A549 treated with DMSO at 1 μM for 4 hours (cell line): ENCODE measurements around the gene SEC63. TPM values are rescaled to one million over a fixed set of nuclear protein-coding genes. Genes with fewer than 3 reads are reported as not detected.

Source experiments
- total RNA-seq: library from RNA; stranded (reverse); fragments of 200-300 nt; extraction: Qiagen RNA extraction; gene quantifications from 5 replicates; pipeline ENCODE4 v1.2.3, GENCODE V29; 2022; ENCODE audit warnings: low read depth

Gene SEC63
- total RNA-seq: 19.8 to 28.4 TPM (median 23.9 TPM) in 5 replicates

GRCh38 chr6:107957909-107958688, at the start of gene SEC63:
Gene SEC63 (minus strand): TSS chr6:107958208. CDS start chr6:107958009, 199 bp downstream.

Other genes with a start within 250 kb of the SEC63 start
- not detected in 5 replicates for gene SCML4, start 133.9 kb downstream of the SEC63 start, total RNA-seq
- gene OSTM1, start 116.5 kb upstream of the SEC63 start, total RNA-seq: 15.2 to 27.0 TPM (median 24.6 TPM) in 5 replicates
- gene NR2E1, start 207.8 kb upstream of the SEC63 start, total RNA-seq: not detected in 5 replicates